ENCODE measurements around the gene BANP.

DNA sequence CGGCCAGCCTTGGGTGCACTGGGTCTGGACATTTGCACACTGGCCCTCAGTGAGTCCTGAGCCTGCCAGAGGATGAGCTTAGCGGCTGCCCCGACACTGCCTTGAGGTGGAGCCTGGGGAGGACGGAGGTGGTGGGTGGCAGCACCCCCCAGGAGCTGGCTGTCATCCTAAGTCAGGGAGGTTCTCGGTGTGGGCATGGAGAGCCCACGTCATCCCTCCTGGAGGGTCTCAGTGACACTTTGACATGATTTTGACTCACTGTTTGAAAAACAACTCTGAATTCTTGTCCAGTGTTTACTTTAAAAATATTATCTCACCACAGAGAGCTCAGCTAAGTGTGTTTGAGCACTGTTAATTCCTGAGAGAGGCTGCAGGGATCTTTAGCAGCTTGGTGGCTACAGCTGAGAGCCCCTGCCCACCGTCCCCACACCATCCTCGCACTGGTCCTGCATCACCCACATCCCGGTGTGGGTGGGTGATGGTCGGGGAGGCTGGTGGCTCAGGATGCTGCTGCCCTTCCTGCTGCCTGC, 63.1 kb downstream of the BANP start:
- TF ChIP-seq, protein P1, sequence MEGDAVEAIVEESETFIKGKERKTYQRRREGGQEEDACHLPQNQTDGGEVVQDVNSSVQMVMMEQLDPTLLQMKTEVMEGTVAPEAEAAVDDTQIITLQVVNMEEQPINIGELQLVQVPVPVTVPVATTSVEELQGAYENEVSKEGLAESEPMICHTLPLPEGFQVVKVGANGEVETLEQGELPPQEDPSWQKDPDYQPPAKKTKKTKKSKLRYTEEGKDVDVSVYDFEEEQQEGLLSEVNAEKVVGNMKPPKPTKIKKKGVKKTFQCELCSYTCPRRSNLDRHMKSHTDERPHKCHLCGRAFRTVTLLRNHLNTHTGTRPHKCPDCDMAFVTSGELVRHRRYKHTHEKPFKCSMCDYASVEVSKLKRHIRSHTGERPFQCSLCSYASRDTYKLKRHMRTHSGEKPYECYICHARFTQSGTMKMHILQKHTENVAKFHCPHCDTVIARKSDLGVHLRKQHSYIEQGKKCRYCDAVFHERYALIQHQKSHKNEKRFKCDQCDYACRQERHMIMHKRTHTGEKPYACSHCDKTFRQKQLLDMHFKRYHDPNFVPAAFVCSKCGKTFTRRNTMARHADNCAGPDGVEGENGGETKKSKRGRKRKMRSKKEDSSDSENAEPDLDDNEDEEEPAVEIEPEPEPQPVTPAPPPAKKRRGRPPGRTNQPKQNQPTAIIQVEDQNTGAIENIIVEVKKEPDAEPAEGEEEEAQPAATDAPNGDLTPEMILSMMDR (IDR thresholded peaks at IDR 0.05) = no peak
- no peak for TF ChIP-seq POLR2AphosphoS5 (IDR thresholded peaks at IDR 0.05; ENCODE audit: low read depth, low read length)
- no peak for TF ChIP-seq SIN3A (IDR thresholded peaks at IDR 0.05; ENCODE audit: borderline replicate concordance, insufficient read depth, low read depth, low read length)
